Germinal center (tissue), 1 donor: ENCODE measurements around the gene PALM.
"Not testable (repeated sequence)": the region's sequence is repeated elsewhere in the genome, so short reads cannot be mapped to it uniquely, and the experiment has no call there.

Experiments
- DNase-seq: peaks from one replicate; pipeline ENCODE4 v3.0.0; 2012; ENCODE audit warnings: mixed read lengths, low spot score

Gene PALM

GRCh38 chr19:679418-680286, 29.1 kb upstream of the PALM start:
- peak; percentile 38 for DNase-seq

- DNase-seq, result peak; percentile 98
These were observed 28.3 kb upstream of the PALM start for GRCh38 chr19:680287-681028.

- DNase-seq, result peak; percentile 92
These were observed 27.4 kb upstream of the PALM start for GRCh38 chr19:681029-682019.

- DNase-seq, result no peak
These were observed 25.9 kb upstream of the PALM start for GRCh38 chr19:682678-683320.

GRCh38 chr19:685454-685931, 23.2 kb upstream of the PALM start:
- no peak for DNase-seq

GRCh38 chr19:686589-687297, 22.0 kb upstream of the PALM start:
- DNase-seq, result no peak

GRCh38 chr19:687569-688166, 21.1 kb upstream of the PALM start:
- no peak for DNase-seq

GRCh38 chr19:688214-688613, 20.5 kb upstream of the PALM start:
- DNase-seq, result no peak

GRCh38 chr19:688992-689391, 19.7 kb upstream of the PALM start:
- DNase-seq, result no peak

- no peak for DNase-seq
These were observed 18.5 kb upstream of the PALM start for GRCh38 chr19:690203-690602.

- no peak for DNase-seq
These were observed 14.0 kb upstream of the PALM start for GRCh38 chr19:694481-695351.

- DNase-seq, result no peak
These were observed 13.3 kb upstream of the PALM start, which contains the start of gene PRSS57 for GRCh38 chr19:695352-695949. TSS of gene PRSS57 (minus strand) at chr19:695452. CDS start at chr19:695430, 22 bp downstream.

GRCh38 chr19:698529-698928, 10.2 kb upstream of the PALM start:
- DNase-seq, result not testable (repeated sequence)

GRCh38 chr19:699885-700284, 8.8 kb upstream of the PALM start:
- DNase-seq, result not testable (repeated sequence)

GRCh38 chr19:702847-703246, 5.9 kb upstream of the PALM start:
- not testable (repeated sequence) for DNase-seq

- DNase-seq, result no peak
These were observed 5.4 kb upstream of the PALM start for GRCh38 chr19:703329-703650.

GRCh38 chr19:703651-704446, 4.9 kb upstream of the PALM start:
- DNase-seq, result peak; percentile 55

- DNase-seq, result no peak
These were observed 4.3 kb upstream of the PALM start for GRCh38 chr19:704447-704741.
